ENCODE measurements around the gene CCL22.
"Not testable (repeated sequence)": the region's sequence is repeated elsewhere in the genome, so short reads cannot be mapped to it uniquely, and the experiment has no call there.

The CCL22 gene

DNA sequence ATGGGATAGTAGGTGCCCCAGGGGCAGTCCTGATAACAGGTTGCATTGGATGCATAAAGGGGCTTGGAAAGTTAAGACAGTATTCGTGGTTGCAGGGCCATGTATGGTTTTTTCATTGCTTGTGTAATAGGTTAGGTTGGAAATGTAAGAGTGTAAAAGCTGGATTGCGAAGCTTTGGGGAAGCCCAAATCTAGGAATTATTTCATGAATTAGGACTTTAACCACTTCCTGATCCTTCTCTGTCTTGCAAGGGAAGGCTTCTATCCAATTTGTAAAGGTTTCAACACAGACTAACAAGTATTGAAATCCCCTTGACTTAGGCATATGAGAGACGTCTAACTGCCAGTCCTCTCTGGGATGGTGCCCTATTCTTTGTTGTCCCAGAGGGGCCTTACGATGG, 38.2 kb downstream of the CCL22 start:
- DNase-seq = no peak

DNA sequence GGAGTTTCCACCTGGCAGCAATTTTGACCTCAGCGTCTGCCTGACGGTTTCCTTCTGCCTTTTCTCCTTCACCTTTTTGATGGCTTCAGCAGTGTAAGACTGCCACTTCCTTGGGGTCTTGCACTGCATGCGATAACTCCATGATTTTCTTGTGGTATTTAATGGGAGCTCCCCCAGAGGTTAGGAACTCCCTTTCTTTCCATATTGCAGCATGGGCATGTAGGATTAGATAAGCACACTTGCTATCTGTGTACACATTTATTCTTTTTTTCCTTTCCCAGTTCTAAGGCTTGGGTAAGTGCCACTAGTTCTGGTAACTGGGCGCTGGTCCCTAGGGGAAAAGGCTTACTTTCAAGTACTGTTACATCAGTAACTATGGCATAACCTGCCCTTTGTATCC, 38.9 kb downstream of the CCL22 start:
- DNase-seq = not testable (repeated sequence)

DNA sequence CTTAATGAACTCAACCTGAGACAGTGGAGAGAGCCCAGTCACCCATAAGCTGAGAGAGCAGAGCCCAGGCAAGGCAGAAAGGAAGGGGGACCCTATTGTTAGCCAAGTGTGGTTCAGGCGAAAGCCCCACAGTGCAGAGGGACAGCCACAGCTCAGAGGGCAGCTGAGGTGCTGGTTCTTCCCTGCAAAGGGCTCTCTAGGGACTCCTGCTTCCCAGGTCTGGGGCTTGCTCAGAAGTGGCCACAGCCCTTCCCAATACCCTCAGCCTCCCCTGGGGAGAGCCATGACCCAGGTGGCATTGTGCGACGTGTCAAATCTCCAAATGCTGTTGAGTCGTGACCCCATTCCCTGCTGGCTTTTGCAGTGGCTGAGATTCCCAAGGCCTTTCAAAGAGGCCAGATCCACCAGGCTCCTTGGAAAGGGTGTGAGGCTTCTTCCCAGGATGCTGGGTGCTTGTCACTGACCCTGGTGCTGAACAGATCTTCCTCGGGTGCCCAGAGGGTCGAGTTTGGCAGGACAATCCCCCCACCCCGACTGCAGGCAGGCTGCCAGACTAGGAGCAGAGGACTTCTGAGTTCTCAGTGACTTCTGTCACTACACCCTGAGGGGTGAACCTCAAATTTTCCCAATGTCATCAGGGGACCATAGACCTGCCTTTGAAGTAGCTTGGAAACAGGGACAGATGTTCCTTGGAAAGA, 43.5 kb downstream of the CCL22 start:
- no peak for DNase-seq

DNA sequence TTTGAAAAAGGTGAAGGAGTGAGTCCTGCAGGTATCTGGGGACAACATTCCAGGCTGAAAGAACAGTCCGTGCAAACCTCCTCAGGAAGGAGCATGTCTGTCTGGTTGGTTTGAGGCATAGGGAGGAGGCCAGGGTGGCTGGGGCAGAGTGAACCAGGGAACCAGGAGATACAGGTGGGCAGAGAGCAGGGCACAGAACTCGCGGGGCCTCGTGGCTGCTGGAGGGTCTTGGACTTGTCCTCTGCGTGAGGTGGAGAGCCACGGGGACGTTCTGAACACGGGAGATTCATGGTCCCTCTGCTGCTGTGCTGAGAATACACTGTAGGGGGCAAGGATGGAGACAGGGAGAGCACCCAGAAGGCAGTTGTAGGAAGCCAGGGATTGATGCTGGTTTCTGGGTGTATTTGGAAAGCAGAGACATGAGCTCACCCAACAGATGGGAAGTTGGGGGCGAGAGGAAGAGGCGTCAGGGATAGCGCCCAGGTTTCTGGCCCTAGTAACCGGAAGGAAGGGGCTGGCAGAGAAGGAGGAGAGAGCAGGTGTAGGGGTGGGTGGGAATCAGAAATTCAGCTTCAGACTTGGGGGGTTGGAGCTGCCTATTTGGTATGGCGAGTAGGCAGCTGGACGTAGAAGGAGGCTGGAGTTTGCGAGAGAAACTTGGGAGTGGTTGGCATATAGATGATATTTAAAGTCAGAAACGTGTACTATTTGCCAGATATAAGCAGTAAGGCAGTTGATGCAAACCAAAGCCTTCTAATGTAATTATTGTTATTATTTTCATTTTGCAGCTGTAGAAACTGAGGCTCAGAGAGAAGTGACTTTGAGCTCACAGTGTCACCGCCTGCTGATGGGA, 45.6 kb downstream of the CCL22 start, which contains the start of gene CCL17:
Gene CCL17 (plus strand): TSS at position 803 of the 853 bp plus-strand sequence. CDS start 9,166 bp downstream, outside the sequence.
- no peak for DNase-seq

DNA sequence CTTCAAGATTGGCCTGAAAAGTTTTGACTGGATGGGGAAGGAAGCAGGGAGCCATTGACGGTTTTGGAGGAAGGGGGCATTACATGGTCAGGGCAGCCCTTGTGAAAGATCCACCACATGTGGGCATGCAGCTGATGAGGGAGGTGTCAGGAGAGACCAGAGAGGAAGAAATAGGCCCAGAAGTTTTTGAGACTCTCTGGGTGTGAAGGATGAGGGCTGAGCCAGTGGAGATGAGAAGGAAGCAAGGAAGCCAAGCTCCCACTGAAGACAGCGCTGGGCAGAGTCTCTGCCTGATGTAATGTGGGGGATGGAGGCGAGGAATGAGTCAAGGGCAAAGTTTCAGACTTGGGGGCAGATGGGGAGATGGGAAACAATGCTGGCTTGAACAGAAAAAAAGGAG, 46.5 kb downstream of the CCL22 start:
- DNase-seq = no peak

DNA sequence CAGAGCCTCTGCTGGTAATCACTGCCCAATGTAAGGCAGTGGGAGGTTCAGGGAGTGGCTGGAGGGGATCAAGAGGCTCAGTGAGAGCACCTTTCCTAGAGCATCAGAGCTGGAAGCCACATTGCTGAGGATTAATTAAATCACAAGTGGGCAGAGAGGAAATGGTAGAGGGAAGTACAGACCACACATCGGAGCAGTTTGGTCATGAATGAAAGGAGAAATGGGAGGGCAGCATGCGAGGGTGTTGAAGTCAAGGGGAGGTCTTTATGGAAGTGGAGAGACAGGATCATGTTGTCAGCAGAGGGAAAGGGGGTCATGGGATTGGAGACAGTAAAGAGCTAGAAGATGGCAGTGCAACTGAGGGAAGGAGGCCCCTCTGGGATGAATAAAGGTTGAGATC, 48.3 kb downstream of the CCL22 start:
- DNase-seq = no peak

DNA sequence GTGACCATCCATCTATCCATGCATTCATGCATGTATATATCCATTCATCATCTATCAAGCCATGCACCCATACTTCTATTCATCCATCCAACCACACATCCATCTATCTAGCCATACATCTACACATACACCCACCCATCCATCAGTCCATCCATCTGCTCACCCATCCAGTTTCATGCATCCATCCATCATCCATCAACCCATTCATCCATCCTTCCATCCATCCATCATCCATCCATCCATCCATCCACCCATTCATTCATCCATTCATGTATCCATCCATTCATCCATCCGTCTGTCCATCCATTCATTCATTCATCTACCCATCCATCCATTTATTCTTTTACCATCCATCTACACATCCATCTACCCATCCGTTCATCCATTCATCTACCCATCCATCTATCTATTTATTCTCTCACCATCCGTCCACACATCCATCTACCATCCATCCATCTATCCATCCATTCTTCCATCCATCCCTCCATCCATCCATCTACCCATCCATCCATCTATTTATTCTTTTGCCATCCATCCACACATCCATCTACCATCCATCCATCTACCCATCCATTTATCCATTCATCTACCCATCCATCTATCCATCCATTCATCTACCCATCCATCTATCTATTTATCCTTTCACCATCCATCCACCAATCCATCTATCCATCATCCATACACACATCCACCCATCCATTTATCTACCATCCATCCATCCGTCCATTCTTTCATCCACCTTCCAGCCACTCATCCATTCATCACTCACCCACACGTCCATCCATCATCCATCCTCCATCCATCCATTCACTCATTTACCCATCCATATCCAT, 49.2 kb downstream of the CCL22 start:
- no peak for DNase-seq

DNA sequence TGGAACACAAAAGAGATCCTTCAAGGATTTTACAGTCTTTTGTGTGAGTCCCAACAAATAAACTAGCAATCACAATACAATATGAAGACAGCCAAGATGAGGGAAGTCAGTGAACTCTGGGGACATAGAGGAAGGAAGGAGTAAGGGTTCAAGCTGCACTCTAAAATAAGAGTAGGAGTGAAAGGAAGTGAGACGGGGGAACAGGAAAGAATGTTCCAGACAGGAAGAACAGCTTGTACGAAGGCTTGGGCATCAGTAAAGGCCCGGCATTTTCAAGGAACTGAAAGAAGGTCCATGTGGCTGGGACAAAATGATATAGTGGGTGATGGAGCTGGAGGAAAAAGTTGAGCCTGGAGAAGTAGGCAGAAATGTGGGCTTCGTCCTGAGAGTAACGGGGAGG, 50.5 kb downstream of the CCL22 start:
- DNase-seq = no peak

DNA sequence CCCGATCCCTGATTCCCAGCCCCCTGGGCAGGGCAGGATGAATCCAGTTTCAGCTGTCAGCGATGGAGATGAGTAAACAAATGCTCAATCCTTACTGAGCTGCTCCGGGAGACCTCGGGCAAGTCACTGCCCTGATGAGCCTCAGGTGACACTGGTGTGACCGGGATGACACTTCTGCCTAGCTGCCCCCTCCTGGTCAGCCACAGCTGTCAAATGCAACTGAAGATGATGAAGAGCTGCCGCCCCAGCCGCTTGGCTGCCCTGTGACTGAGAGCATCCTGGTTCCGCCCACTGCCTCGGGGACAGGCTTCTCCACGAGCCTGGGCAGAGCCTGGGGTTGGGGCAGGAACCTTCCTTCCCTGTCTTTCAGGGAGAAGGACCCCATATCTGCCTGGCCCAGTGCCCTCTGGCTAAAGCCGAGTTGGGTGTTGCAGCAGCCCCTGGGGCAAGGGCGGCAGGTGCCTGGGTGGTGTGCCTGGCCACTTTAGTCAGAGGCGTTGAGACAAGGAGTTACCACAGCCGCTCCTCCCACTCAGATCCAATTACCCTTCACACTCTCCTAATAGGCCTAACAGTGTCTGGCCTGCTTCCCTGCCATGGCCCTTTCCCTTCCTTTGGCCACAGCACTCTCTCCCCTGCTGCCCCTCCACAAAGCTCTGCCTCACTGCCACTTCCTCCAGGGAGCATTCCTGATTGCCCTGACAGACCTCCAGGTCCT, 51.4 kb downstream of the CCL22 start:
- DNase-seq = no peak

DNA sequence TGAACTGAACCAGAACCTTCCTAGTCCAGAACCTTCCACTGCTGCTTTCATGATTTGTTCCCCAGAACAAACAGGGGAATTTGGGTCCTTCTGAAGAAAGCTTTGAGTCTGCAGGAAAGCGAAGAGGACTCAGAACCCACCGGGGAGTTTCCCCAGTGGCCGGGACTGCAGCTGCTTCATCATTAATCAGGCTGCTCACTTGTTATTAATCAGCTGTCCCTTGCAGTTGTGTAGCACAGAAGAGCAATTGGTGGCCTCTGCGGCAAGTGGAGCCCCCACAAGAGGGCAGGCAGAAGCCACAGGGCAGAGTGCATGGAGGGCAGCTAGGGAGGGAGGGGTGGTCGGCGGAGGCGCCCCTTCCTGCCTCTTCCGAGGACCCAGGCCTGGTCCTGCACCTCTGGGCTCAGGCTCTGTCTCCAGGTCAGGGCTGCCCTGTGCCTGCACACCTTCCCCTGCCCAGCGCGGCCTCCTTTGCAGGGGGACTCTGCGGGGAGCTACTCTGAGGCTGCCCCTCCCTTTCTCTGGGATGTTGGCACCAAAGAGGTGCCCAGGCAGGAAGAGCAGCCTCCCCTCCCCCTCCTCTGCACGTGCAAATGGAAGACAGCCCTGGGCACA, 52.9 kb downstream of the CCL22 start:
- DNase-seq = no peak

DNA sequence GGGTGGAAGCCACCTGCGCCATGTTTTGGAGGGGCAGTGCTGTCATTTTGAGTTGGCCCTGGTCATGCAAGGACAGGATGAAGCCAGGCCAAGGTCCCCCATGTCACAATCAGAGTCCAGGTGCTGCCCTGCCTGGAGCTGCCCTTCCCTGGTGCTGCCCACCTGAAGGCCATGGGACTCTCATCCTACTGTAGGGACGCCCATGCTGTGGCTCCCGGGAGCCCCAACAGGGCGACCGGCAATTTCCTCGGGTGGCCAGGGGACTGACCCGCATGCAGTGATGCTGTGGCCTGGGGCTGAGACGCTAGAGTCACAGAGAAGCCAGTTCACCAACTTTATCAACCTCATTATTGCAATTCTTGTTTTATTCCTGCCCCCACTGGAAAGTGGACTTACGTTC, 54.0 kb downstream of the CCL22 start:
- no peak for DNase-seq

DNA sequence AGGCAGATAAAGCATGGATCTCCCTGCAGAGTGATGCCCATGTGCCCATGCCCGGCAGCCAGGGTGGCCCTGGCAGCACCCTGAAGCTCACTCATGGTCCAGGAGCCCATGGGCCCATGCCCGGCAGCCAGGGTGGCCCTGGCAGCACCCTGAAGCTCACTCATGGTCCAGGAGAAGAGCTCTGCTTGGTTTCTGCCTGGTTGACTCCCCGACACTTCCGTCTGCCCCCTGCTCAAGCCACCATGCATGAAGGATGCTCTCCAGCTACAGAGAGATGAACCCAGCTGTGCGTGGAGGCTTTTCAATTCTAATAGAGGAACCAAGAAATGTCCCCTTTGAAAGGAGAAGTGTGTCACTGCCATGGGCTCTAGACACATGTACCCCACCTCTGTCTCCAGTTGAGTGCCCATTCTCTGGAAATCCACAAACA, 54.7 kb downstream of the CCL22 start:
- DNase-seq = no peak

DNA sequence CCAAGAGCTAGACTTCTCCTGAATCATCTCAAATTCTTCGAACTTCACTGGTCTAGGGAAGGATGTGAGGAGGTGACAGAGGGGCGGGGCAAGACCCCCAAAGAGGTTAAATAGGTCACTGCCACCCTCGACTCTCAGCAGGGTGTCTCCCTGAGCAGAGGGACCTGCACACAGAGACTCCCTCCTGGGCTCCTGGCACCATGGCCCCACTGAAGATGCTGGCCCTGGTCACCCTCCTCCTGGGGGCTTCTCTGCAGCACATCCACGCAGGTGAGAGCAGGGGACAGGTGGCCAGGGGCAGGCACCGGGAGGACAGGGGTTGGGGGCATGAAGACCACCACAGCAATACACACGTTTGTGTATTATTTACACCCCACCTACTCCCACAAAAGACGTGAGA, 55.1 kb downstream of the CCL22 start:
- DNase-seq = no peak
